Peyer's patch (tissue), 4 donors: Measurements from ENCODE around the gene AMPD3. TPM values are rescaled to one million over a fixed set of nuclear protein-coding genes. Genes with fewer than 3 reads are reported as not detected.
A peak's percentile ranks its signal among the peaks of the same experiment; 100 is the strongest.

ENCODE experiments used
- DNase-seq, 3 donors: peaks; one replicate each; pipeline ENCODE4 v3.0.0-alpha.2; 2017 to 2019
- H3K27ac ChIP-seq, 4 donors: fragments of 200-600 bp; sonication (generic); one replicate each; pipeline ENCODE4 v1.5.1; 2016 to 2019
- H3K27me3 ChIP-seq, 2 donors: fragments of 200-600 bp; sonication (generic); one replicate each; pipeline ENCODE4 v1.5.1; 2019
- H3K36me3 ChIP-seq, 3 donors: fragments of 200-600 bp; sonication (generic); one replicate each; pipeline ENCODE4 v1.5.1; 2016 to 2019
- H3K4me1 ChIP-seq, 4 donors: fragments of 200-600 bp; sonication (generic); one replicate each; pipeline ENCODE4 v1.5.1; 2016 to 2019
- H3K4me3 ChIP-seq, 4 donors: fragments of 200-600 bp; sonication (generic); 1 replicate in 3 of 4; 2 replicates in 1 of 4; pipeline ENCODE4 v1.5.1; 2016 to 2019; ENCODE audit warnings: mild to moderate bottlenecking in 1 of 4
- H3K9me3 ChIP-seq, 4 donors: fragments of 200-600 bp; sonication (generic); one replicate each; pipeline ENCODE4 v1.5.1; 2016 to 2019; ENCODE audit warnings: mild to moderate bottlenecking in 1 of 4
- CTCF ChIP-seq, 6 experiments: fragments of 450-650 bp in 4 of 6; fragments of 200-600 bp in 2 of 6; sonication (generic) in 1 of 6; IDR thresholded peaks; one replicate each; pipeline ENCODE4 v1.5.1; 2017 to 2019; ENCODE audit warnings: antibody characterized with exemption in 6 of 6, mild to moderate bottlenecking in 3 of 6, moderate library complexity in 1 of 6
- POLR2A ChIP-seq, 2 donors: fragments of 450-650 bp; IDR thresholded peaks; one replicate each; pipeline ENCODE4 v1.5.1; 2017; ENCODE audit warnings: antibody characterized with exemption in 2 of 2, mild to moderate bottlenecking in 2 of 2, moderate library complexity in 2 of 2
- total RNA-seq, 4 donors: library from RNA; depleted of rRNA; stranded (reverse); fragments of >200 nt; gene quantifications; one replicate each; pipeline ENCODE4 v1.1.0, GENCODE V29; 2016

Gene AMPD3
- total RNA-seq, 4 donors from 2014 or later, result 12.4 to 28.9 (median 17.6) TPM

GRCh38 chr11:10473371-10473770 is 18.3 kb downstream of the AMPD3 start:
- H3K9me3 ChIP-seq, result no peaks in the 10 kb centered on the region
- peak in 1 of 3 donors; percentile 23 for DNase-seq
- H3K4me1 ChIP-seq, result no peaks in the 10 kb centered on the region
- H3K4me3 ChIP-seq, result no peak overlapping the region
- no peaks in the 10 kb centered on the region for H3K36me3 ChIP-seq
- TF ChIP-seq POLR2A (IDR thresholded peaks at IDR 0.05) (no peak), CTCF (IDR thresholded peaks at IDR 0.05) (no peak)
- H3K27ac ChIP-seq, result no peak overlapping the region
- no peaks in the 10 kb centered on the region for H3K27me3 ChIP-seq

GRCh38 chr11:10474551-10474950 is 19.5 kb downstream of the AMPD3 start:
- no peaks in the 10 kb centered on the region for H3K9me3 ChIP-seq
- H3K36me3 ChIP-seq, result no peaks in the 10 kb centered on the region
- no peaks in the 10 kb centered on the region for H3K4me1 ChIP-seq
- H3K4me3 ChIP-seq, result no peak overlapping the region
- DNase-seq, result peak in 1 of 3 donors; percentile 18
- H3K27me3 ChIP-seq, result no peaks in the 10 kb centered on the region
- TF ChIP-seq POLR2A (IDR thresholded peaks at IDR 0.05) (no peak), CTCF (IDR thresholded peaks at IDR 0.05) (no peak)
- H3K27ac ChIP-seq, result no peak overlapping the region

- H3K4me1 ChIP-seq, result no peaks in the 10 kb centered on the region
- H3K9me3 ChIP-seq, result no peaks in the 10 kb centered on the region
- no peaks in the 10 kb centered on the region for H3K27me3 ChIP-seq
- DNase-seq, result no peak
- no peak overlapping the region for H3K27ac ChIP-seq
- TF ChIP-seq CTCF (IDR thresholded peaks at IDR 0.05) (no peak), POLR2A (IDR thresholded peaks at IDR 0.05) (no peak)
- H3K36me3 ChIP-seq, result no peaks in the 10 kb centered on the region
- H3K4me3 ChIP-seq, result no peak overlapping the region
Observed at GRCh38 chr11:10476342-10476741, 21.3 kb downstream of the AMPD3 start.

GRCh38 chr11:10476927-10477689 is 22.0 kb downstream of the AMPD3 start:
- Histone ChIP-seq H3K27me3 (no peaks in the 10 kb centered on the region), H3K9me3 (no peaks in the 10 kb centered on the region), H3K36me3 (no peaks in the 10 kb centered on the region), H3K27ac (peak overlapping the region in 1 of 4 donors; percentile 17), H3K4me1 (no peaks in the 10 kb centered on the region), H3K4me3 (no peak overlapping the region)
- peak in 1 of 3 donors; percentile 55 for DNase-seq
- TF ChIP-seq CTCF (IDR thresholded peaks at IDR 0.05), result no peak
- TF ChIP-seq POLR2A (IDR thresholded peaks at IDR 0.05), result no peak

- Histone ChIP-seq H3K4me1 (no peaks in the 10 kb centered on the region), H3K27ac (no peak overlapping the region), H3K4me3 (no peak overlapping the region), H3K9me3 (no peaks in the 10 kb centered on the region), H3K27me3 (no peaks in the 10 kb centered on the region), H3K36me3 (no peaks in the 10 kb centered on the region)
- DNase-seq, result peak in 1 of 3 donors; percentile 34
- no peak for TF ChIP-seq POLR2A (IDR thresholded peaks at IDR 0.05)
- TF ChIP-seq CTCF (IDR thresholded peaks at IDR 0.05), result no peak
Observed at GRCh38 chr11:10477690-10478046, 22.6 kb downstream of the AMPD3 start.
